ENCODE measurements around the gene ZNF397. TPM values are rescaled to one million over a fixed set of nuclear protein-coding genes. Genes with fewer than 3 reads are reported as not detected.

The ZNF397 gene
- total and polyA plus RNA-seq, 2 donors from 2014 or later = 15.5 to 28.6 TPM

DNA sequence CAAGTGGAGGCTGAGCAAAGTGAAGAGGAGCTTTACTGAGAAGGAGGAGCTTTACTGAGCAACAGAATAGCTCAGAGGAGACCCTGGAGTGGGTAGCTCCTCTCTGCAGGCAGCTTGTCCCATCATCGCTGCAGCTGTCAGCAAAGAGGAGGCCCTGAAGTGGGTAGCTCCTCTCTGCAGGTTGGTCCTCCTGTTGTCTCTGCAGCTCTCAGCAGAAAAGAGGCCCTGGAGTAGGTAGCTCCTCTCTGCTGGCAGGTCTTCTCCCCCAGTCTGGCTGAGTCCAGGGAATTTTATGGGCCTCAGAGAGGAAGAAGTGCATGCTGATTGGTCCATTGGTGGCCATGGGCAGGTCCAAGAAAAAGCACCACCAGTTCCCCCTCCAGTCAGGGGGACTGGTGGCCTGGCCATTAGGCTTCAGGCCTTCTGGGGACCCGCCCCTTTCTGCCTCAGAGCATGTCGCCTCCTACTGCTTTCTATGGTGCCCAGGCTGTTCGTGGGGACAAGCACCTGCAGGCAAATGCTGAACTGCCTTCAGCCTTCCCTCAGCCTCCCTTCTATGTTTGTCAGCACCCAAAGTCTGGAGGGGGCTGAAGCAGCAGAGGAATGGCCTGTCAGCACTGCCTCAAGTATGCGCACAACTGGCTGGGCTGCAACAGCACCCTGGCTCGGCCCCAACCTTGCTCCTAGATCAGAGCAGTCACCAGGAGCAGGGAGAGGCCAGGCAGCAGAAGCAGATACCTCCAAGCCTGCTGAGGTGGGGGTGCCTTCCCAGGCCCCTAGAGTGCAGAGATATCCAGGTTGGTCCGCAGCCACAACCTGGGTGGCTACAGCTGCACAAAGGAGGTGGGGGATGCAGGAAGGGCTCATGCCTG is 43.3 kb downstream of the ZNF397 start:
- no peak for DNase-seq
- Histone ChIP-seq H3K9ac (ENCODE audit: low read length in 3 of 3) (no peak overlapping the region), H3K9me3 (ENCODE audit: control insufficient read depth in 2 of 3, insufficient read depth in 1 of 3, low read length in 3 of 3) (no peaks in the 10 kb centered on the region), H3K27me3 (ENCODE audit: control insufficient read depth, insufficient read depth, low read length) (no peaks in the 10 kb centered on the region), H3K27ac (ENCODE audit: low read depth in 2 of 2, low read length in 2 of 2) (no peak overlapping the region), H3K36me3 (ENCODE audit: control insufficient read depth in 2 of 3, insufficient read depth in 3 of 3, low read length in 3 of 3) (peaks cover 0 to 6% (median 6%) of the 10 kb centered on the region in 3 donors), H3K4me3 (ENCODE audit: low read length in 3 of 3) (no peak overlapping the region), H3K4me1 (ENCODE audit: control insufficient read depth in 2 of 3, insufficient read depth in 2 of 3, low read depth in 1 of 3, low read length in 3 of 3) (no peaks in the 10 kb centered on the region)
- no peak for FAIRE-seq
- TF ChIP-seq, protein P1, sequence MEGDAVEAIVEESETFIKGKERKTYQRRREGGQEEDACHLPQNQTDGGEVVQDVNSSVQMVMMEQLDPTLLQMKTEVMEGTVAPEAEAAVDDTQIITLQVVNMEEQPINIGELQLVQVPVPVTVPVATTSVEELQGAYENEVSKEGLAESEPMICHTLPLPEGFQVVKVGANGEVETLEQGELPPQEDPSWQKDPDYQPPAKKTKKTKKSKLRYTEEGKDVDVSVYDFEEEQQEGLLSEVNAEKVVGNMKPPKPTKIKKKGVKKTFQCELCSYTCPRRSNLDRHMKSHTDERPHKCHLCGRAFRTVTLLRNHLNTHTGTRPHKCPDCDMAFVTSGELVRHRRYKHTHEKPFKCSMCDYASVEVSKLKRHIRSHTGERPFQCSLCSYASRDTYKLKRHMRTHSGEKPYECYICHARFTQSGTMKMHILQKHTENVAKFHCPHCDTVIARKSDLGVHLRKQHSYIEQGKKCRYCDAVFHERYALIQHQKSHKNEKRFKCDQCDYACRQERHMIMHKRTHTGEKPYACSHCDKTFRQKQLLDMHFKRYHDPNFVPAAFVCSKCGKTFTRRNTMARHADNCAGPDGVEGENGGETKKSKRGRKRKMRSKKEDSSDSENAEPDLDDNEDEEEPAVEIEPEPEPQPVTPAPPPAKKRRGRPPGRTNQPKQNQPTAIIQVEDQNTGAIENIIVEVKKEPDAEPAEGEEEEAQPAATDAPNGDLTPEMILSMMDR (IDR thresholded peaks at IDR 0.05; ENCODE audit: borderline replicate concordance, extremely low read depth, insufficient read depth) = no peak
- intact Hi-C loops (cut with DNase I) = no loop called here

DNA sequence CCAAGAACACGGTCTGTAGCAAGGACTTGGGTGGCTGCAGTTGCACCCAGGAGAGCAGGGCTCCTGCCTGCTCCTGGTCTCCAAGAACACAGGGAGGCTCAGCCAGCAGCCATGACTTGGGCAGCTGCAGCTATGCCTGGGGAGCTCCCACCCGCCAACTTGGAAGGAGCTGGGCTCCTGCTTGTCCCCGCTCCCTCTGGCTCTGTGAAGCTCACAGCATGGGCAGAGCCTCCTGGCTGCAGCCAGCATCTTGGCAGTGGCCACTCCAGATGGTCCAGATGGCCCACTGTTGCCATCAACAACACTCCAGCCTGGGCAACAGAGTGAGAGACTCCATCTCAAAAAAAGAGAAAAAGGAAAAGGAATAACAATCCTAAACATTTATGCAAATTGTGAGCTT is 44.0 kb downstream of the ZNF397 start:
- TF ChIP-seq, protein P1 (IDR thresholded peaks at IDR 0.05; ENCODE audit: borderline replicate concordance, extremely low read depth, insufficient read depth) = no peak
- intact Hi-C loops (cut with DNase I) = no loop called here
- FAIRE-seq = no peak

DNA sequence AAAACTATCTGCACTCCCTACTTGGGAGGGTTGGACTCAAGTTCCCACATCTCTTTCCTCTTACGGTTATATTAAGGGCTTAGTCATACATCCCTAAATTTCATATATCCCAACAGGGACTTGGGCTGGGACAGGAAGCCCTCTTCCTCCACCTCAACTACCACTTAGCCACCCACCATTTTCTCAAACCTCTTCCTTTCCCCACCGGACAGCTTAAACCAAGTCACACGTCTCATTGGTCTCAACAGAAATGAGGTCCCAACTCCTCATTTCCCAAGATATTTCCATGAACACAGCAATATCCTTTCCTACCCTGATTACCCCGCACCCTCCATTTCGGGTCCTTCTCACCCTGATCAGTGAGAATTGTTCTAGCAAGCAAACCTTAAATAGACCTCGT is 48.5 kb downstream of the ZNF397 start:
- H3K4me1 ChIP-seq (ENCODE audit: control insufficient read depth in 2 of 3, insufficient read depth in 2 of 3, low read depth in 1 of 3, low read length in 3 of 3) = peaks cover 0 to 7% (median 5%) of the 10 kb centered on the region in 3 donors
- peaks cover 0 to 7% (median 0%) of the 10 kb centered on the region in 3 donors for H3K36me3 ChIP-seq (ENCODE audit: control insufficient read depth in 2 of 3, insufficient read depth in 3 of 3, low read length in 3 of 3)
- TF ChIP-seq, protein P1 (IDR thresholded peaks at IDR 0.05; ENCODE audit: borderline replicate concordance, extremely low read depth, insufficient read depth) = no peak
- no peaks in the 10 kb centered on the region for H3K9me3 ChIP-seq (ENCODE audit: control insufficient read depth in 2 of 3, insufficient read depth in 1 of 3, low read length in 3 of 3)
- peak overlapping the region; percentile 68 to 88 (median 85) for H3K9ac ChIP-seq (ENCODE audit: low read length in 3 of 3)
- DNase-seq (no peak), FAIRE-seq (no peak)
- peak overlapping the region; percentile 86 to 94 (median 93) for H3K4me3 ChIP-seq (ENCODE audit: low read length in 3 of 3)
- H3K27me3 ChIP-seq (ENCODE audit: control insufficient read depth, insufficient read depth, low read length) = no peaks in the 10 kb centered on the region
- intact Hi-C loops (cut with DNase I) = no loop called here
- peak overlapping the region in 1 of 2 donors; percentile 71 for H3K27ac ChIP-seq (ENCODE audit: low read depth in 2 of 2, low read length in 2 of 2)

More for the DNA sequence above, 44.0 kb downstream of the ZNF397 start:
- H3K4me3 ChIP-seq (ENCODE audit: low read length in 3 of 3) = no peak overlapping the region
- peaks cover 0 to 6% (median 6%) of the 10 kb centered on the region in 3 donors for H3K36me3 ChIP-seq (ENCODE audit: control insufficient read depth in 2 of 3, insufficient read depth in 3 of 3, low read length in 3 of 3)
- H3K27me3 ChIP-seq (ENCODE audit: control insufficient read depth, insufficient read depth, low read length) = no peaks in the 10 kb centered on the region
- no peak for DNase-seq
- H3K27ac ChIP-seq (ENCODE audit: low read depth in 2 of 2, low read length in 2 of 2) = no peak overlapping the region
- H3K9me3 ChIP-seq (ENCODE audit: control insufficient read depth in 2 of 3, insufficient read depth in 1 of 3, low read length in 3 of 3) = no peaks in the 10 kb centered on the region
- no peaks in the 10 kb centered on the region for H3K4me1 ChIP-seq (ENCODE audit: control insufficient read depth in 2 of 3, insufficient read depth in 2 of 3, low read depth in 1 of 3, low read length in 3 of 3)
- H3K9ac ChIP-seq (ENCODE audit: low read length in 3 of 3) = no peak overlapping the region
